Neural cell (in vitro differentiated cells): Measurements from ENCODE around the gene PUM2. TPM values are rescaled to one million over a fixed set of nuclear protein-coding genes. Genes with fewer than 3 reads are reported as not detected.

ENCODE experiments used
- H2AFZ ChIP-seq: fragments of 200-600, 300-800 bp; sonication (generic), shearing (Covaris generic); 2 replicates; pipeline ENCODE4 v1.6.0; 2014; ENCODE audit warnings: low read depth, mild to moderate bottlenecking, antibody characterized with exemption, low read length, moderate library complexity
- H3F3A ChIP-seq: fragments of 200-600 bp; shearing (Covaris generic); 2 replicates; pipeline ENCODE4 v1.6.1; 2016; ENCODE audit warnings: mild to moderate bottlenecking, moderate library complexity, mixed read lengths, antibody characterized with exemption, low read length; ENCODE audit not compliant: insufficient read depth, poor library complexity, severe bottlenecking
- H3K27ac ChIP-seq: fragments of 200-600, 300-800 bp; sonication (generic), shearing (Covaris generic); 2 replicates; pipeline ENCODE4 v1.5.1; 2014; ENCODE audit warnings: mild to moderate bottlenecking, low read length, moderate library complexity
- H3K27me3 ChIP-seq: fragments of 300-800, 200-600 bp; sonication (generic), shearing (Covaris generic); 2 replicates; pipeline ENCODE4 v1.6.0; 2014; ENCODE audit warnings: mild to moderate bottlenecking, low read depth, low read length, moderate library complexity; ENCODE audit not compliant: insufficient read depth
- H3K36me3 ChIP-seq: fragments of 300-800, 200-600 bp; sonication (generic), shearing (Covaris generic); 2 replicates; pipeline ENCODE4 v1.5.1; 2014; ENCODE audit warnings: mild to moderate bottlenecking, antibody characterized with exemption, low read length, moderate library complexity; ENCODE audit not compliant: insufficient read depth
- H3K4me2 ChIP-seq: fragments of 300-800, 200-600 bp; sonication (generic), shearing (Covaris generic); 2 replicates; pipeline ENCODE4 v1.6.0; 2014; ENCODE audit warnings: mild to moderate bottlenecking, low read length
- H3K4me3 ChIP-seq: fragments of 300-800, 200-600 bp; sonication (generic), shearing (Covaris generic); 2 replicates; pipeline ENCODE4 v1.5.1; 2014; ENCODE audit warnings: mild to moderate bottlenecking, low read length, moderate library complexity
- H3K79me2 ChIP-seq: fragments of 200-600 bp; shearing (Covaris generic); replicated peaks from 2 replicates; pipeline ENCODE4 v1.6.0; 2014; ENCODE audit warnings: mild to moderate bottlenecking, low read length, moderate library complexity; ENCODE audit not compliant: insufficient read depth
- H3K9ac ChIP-seq: fragments of 300-800, 200-600 bp; sonication (generic), shearing (Covaris generic); 2 replicates; pipeline ENCODE4 v1.6.1; 2016; ENCODE audit warnings: mild to moderate bottlenecking, low read length, mixed read lengths
- H3K9me2 ChIP-seq: fragments of 200-600 bp; shearing (Covaris generic); 2 replicates; pipeline ENCODE4 v1.6.1; 2016; ENCODE audit warnings: mild to moderate bottlenecking, low read length, mixed read lengths; ENCODE audit not compliant: insufficient read depth
- H3K9me3 ChIP-seq: fragments of 200-600, 300-800 bp; sonication (generic), shearing (Covaris generic); 2 replicates; pipeline ENCODE4 v1.6.1; 2016; ENCODE audit warnings: mild to moderate bottlenecking, mixed run types, low read length, moderate library complexity, mixed read lengths
- H4K20me1 ChIP-seq: fragments of 200-600 bp; shearing (Covaris generic); 2 replicates; pipeline ENCODE4 v1.6.1; 2016; ENCODE audit warnings: mild to moderate bottlenecking, mixed run types; ENCODE audit not compliant: insufficient read depth
- EP300 ChIP-seq: fragments of 450-650 bp; conservative IDR thresholded peaks from 2 replicates; pipeline ENCODE4 v1.6.1; 2014; ENCODE audit warnings: antibody characterized with exemption, mild to moderate bottlenecking, moderate library complexity; ENCODE audit not compliant: poor library complexity, severe bottlenecking
- EZH2 ChIP-seq: fragments of 200-600, 300-800 bp; shearing (Covaris generic), sonication (generic); IDR thresholded peaks from 2 replicates; pipeline ENCODE4 v1.6.1; 2014; ENCODE audit warnings: antibody characterized with exemption, low read length, borderline replicate concordance, mild to moderate bottlenecking; ENCODE audit not compliant: insufficient read depth, poor library complexity, severe bottlenecking
- MXI1 ChIP-seq: fragments of 450-650 bp; conservative IDR thresholded peaks from 2 replicates; pipeline ENCODE4 v1.6.1; 2014; ENCODE audit warnings: antibody characterized with exemption, mild to moderate bottlenecking; ENCODE audit not compliant: poor library complexity, severe bottlenecking
- POLR2AphosphoS5 ChIP-seq: IDR thresholded peaks from 2 replicates; pipeline ENCODE4 v1.6.1; 2012
- RAD21 ChIP-seq: fragments of 450-650 bp; conservative IDR thresholded peaks from 2 replicates; pipeline ENCODE4 v1.6.1; 2014; ENCODE audit warnings: antibody characterized with exemption, mild to moderate bottlenecking, moderate library complexity
- SMC3 ChIP-seq: fragments of 450-650 bp; conservative IDR thresholded peaks from 2 replicates; pipeline ENCODE4 v1.6.1; 2014; ENCODE audit warnings: antibody characterized with exemption, mild to moderate bottlenecking, moderate library complexity; ENCODE audit not compliant: poor library complexity
- TAF1 ChIP-seq: IDR thresholded peaks from 2 replicates; pipeline ENCODE4 v1.6.1; 2012; ENCODE audit warnings: low read depth
- polyA plus RNA-seq: library from polyadenylated mRNA; depleted of rRNA; stranded (reverse); fragments of >200 nt; gene quantifications from 2 replicates; pipeline ENCODE4 v1.2.3, GENCODE V29; 2014
- TF ChIP-seq, protein P1 (sequence below): fragments of 450-650 bp; IDR thresholded peaks from 2 replicates; pipeline ENCODE4 v1.5.1; 2014; ENCODE audit warnings: antibody characterized with exemption, mild to moderate bottlenecking, moderate library complexity; ENCODE audit not compliant: poor library complexity, severe bottlenecking
- TF ChIP-seq, protein P2 (sequence below): IDR thresholded peaks from 2 replicates; pipeline ENCODE4 v1.6.1; 2012; ENCODE audit warnings: borderline replicate concordance

The PUM2 gene
- polyA plus RNA-seq, 1 donor from 2014 or later = 37.0 TPM

DNA sequence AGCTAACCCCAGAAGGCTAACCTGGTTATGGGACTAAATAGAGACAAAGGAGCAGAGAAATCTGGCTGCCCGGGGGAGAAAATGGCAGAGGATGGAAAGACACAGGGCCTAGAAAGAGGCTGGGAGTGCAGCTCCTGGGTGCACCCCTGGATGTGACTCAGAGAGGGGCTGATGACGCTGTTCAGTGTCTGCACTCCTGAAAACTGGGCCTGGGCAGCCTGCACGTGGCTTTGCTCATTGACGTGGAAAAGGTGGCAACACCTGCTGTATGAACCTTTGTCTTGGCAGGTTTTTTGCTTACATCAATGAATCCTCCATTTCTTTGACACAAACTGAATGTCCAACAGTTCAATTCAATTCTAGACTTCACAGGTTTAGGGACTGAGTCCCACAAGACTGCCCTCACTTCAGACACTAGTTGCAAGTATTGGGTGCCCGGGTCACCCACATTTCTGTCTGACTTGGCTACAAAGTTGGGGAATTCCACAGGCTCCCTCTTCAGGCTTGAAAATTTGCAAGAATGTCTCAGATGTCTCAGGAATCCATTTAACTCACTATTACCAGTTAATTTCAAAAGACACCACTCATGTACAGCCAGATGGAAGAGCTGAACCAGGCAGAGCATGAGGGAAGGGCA lies 47.3 kb upstream of the PUM2 start:
- TF ChIP-seq MXI1 (no peak), EP300 (no peak), TAF1 (no peak), RAD21 (no peak), SMC3 (no peak)
- TF ChIP-seq, protein P1, sequence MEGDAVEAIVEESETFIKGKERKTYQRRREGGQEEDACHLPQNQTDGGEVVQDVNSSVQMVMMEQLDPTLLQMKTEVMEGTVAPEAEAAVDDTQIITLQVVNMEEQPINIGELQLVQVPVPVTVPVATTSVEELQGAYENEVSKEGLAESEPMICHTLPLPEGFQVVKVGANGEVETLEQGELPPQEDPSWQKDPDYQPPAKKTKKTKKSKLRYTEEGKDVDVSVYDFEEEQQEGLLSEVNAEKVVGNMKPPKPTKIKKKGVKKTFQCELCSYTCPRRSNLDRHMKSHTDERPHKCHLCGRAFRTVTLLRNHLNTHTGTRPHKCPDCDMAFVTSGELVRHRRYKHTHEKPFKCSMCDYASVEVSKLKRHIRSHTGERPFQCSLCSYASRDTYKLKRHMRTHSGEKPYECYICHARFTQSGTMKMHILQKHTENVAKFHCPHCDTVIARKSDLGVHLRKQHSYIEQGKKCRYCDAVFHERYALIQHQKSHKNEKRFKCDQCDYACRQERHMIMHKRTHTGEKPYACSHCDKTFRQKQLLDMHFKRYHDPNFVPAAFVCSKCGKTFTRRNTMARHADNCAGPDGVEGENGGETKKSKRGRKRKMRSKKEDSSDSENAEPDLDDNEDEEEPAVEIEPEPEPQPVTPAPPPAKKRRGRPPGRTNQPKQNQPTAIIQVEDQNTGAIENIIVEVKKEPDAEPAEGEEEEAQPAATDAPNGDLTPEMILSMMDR = no peak
- TF ChIP-seq, protein P2, sequence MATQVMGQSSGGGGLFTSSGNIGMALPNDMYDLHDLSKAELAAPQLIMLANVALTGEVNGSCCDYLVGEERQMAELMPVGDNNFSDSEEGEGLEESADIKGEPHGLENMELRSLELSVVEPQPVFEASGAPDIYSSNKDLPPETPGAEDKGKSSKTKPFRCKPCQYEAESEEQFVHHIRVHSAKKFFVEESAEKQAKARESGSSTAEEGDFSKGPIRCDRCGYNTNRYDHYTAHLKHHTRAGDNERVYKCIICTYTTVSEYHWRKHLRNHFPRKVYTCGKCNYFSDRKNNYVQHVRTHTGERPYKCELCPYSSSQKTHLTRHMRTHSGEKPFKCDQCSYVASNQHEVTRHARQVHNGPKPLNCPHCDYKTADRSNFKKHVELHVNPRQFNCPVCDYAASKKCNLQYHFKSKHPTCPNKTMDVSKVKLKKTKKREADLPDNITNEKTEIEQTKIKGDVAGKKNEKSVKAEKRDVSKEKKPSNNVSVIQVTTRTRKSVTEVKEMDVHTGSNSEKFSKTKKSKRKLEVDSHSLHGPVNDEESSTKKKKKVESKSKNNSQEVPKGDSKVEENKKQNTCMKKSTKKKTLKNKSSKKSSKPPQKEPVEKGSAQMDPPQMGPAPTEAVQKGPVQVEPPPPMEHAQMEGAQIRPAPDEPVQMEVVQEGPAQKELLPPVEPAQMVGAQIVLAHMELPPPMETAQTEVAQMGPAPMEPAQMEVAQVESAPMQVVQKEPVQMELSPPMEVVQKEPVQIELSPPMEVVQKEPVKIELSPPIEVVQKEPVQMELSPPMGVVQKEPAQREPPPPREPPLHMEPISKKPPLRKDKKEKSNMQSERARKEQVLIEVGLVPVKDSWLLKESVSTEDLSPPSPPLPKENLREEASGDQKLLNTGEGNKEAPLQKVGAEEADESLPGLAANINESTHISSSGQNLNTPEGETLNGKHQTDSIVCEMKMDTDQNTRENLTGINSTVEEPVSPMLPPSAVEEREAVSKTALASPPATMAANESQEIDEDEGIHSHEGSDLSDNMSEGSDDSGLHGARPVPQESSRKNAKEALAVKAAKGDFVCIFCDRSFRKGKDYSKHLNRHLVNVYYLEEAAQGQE = no peak
- no peak overlapping the region for H3K27ac ChIP-seq
- no peak overlapping the region for H2AFZ ChIP-seq
- H3K36me3 ChIP-seq = no peaks in the 10 kb centered on the region
- H3K9me3 ChIP-seq = no peaks in the 10 kb centered on the region
- no peaks in the 10 kb centered on the region for H3K9me2 ChIP-seq
- no peak overlapping the region for H3K4me3 ChIP-seq
- H3F3A ChIP-seq = no peaks in the 10 kb centered on the region
- H3K79me2 ChIP-seq = no peaks in the 10 kb centered on the region
- no peak overlapping the region for H3K4me2 ChIP-seq
- H3K9ac ChIP-seq = no peak overlapping the region
- H4K20me1 ChIP-seq = no peaks in the 10 kb centered on the region
- H3K27me3 ChIP-seq = no peaks in the 10 kb centered on the region

DNA sequence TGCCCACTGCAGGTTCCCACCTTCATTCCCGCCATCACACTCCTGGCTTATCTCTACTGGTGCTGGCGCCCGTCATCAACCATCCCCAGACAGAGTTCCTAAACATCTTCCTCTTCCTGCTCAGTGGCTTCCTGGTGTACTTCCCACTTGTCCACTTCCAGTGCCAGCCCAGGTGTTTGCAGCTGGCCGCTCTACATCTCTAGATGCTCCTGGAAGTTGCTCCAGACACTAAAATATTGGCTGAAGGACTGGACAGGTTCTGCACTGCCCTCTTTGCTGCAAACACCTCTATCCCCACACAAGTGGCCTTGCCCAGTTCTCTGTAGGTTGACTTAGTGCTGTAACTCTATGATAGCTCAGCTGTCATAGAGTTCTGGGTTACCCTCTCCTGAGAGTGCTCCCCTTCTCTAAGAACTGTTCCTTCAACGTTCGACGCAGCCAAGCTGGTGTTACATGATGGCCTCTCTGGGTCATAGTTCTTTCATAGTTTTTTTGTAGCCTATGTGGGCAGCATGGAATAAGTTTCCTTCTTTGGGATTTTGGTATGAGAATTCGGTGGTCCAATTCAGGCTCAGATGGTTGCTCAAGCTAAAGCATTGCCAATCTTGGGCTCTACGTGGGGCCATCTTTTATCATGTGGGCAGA lies 45.8 kb upstream of the PUM2 start:
- no peak overlapping the region for H3K27ac ChIP-seq
- no peaks in the 10 kb centered on the region for H4K20me1 ChIP-seq
- no peaks in the 10 kb centered on the region for H3K36me3 ChIP-seq
- H3K9me2 ChIP-seq = no peaks in the 10 kb centered on the region
- no peaks in the 10 kb centered on the region for H3K79me2 ChIP-seq
- H3K4me2 ChIP-seq = no peak overlapping the region
- no peak overlapping the region for H2AFZ ChIP-seq
- no peaks in the 10 kb centered on the region for H3F3A ChIP-seq
- no peaks in the 10 kb centered on the region for H3K27me3 ChIP-seq
- no peak overlapping the region for H3K4me3 ChIP-seq
- H3K9me3 ChIP-seq = no peaks in the 10 kb centered on the region
- H3K9ac ChIP-seq = no peak overlapping the region
- TF ChIP-seq RAD21 (no peak), POLR2AphosphoS5 (no peak), EP300 (no peak), TAF1 (no peak), EZH2 (no peak), MXI1 (no peak), SMC3 (no peak)
- TF ChIP-seq, protein P2 = no peak
- TF ChIP-seq, protein P1 = no peak
